Hepatocyte (in vitro differentiated cells): ENCODE data around the gene RAB26. TPM values are rescaled to one million over a fixed set of nuclear protein-coding genes. Genes with fewer than 3 reads are reported as not detected.

ENCODE experiments used
- DNase-seq: peaks from one replicate; pipeline ENCODE4 v3.0.0-alpha.2; 2016; ENCODE audit warnings: low spot score
- H2AFZ ChIP-seq: fragments of 200-600 bp; sonication (generic); 2 replicates; pipeline ENCODE4 v1.6.0; 2016; ENCODE audit warnings: antibody characterized with exemption, mild to moderate bottlenecking
- H3K27ac ChIP-seq: fragments of 200-600 bp; sonication (generic); 2 replicates; pipeline ENCODE4 v1.5.1; 2016; ENCODE audit warnings: mild to moderate bottlenecking
- H3K27me3 ChIP-seq: fragments of 200-600 bp; sonication (generic); 2 replicates; pipeline ENCODE4 v1.6.1; 2016
- H3K36me3 ChIP-seq: fragments of 200-600 bp; sonication (generic); replicated peaks from 2 replicates; pipeline ENCODE4 v1.5.1; 2016; ENCODE audit warnings: low read depth; ENCODE audit not compliant: insufficient read depth
- H3K4me1 ChIP-seq: fragments of 200-600 bp; sonication (generic); 2 replicates; pipeline ENCODE4 v1.5.1; 2016; ENCODE audit warnings: mild to moderate bottlenecking, moderate library complexity; ENCODE audit not compliant: insufficient read depth
- H3K4me2 ChIP-seq: fragments of 200-600 bp; sonication (generic); 2 replicates; pipeline ENCODE4 v1.6.0; 2016
- H3K4me3 ChIP-seq: fragments of 200-600 bp; sonication (generic); 2 replicates; pipeline ENCODE4 v1.5.1; 2016; ENCODE audit warnings: mild to moderate bottlenecking
- H3K79me2 ChIP-seq: fragments of 200-600 bp; sonication (generic); 2 replicates; pipeline ENCODE4 v1.6.0; 2017; ENCODE audit warnings: mild to moderate bottlenecking
- H3K9me2 ChIP-seq: fragments of 200-600 bp; sonication (generic); replicated peaks from 2 replicates; pipeline ENCODE4 v1.6.0; 2017; ENCODE audit warnings: mild to moderate bottlenecking; ENCODE audit not compliant: insufficient read depth
- H3K9me3 ChIP-seq: fragments of 200-600 bp; sonication (generic); 2 replicates; pipeline ENCODE4 v1.5.1; 2016; ENCODE audit warnings: low read depth, mild to moderate bottlenecking
- H4K20me1 ChIP-seq: fragments of 200-600 bp; sonication (generic); 2 replicates; pipeline ENCODE4 v1.6.0; 2016; ENCODE audit warnings: mild to moderate bottlenecking; ENCODE audit not compliant: insufficient read depth, poor library complexity, severe bottlenecking
- EZH2 ChIP-seq: fragments of 200-600 bp; sonication (generic); IDR thresholded peaks from 2 replicates; pipeline ENCODE4 v1.6.1; 2016; ENCODE audit warnings: antibody characterized with exemption, mild to moderate bottlenecking, borderline replicate concordance
- EZH2phosphoT487 ChIP-seq: fragments of 200-600 bp; sonication (generic); IDR thresholded peaks from one replicate; pipeline ENCODE4 v1.6.1; 2018; ENCODE audit warnings: antibody characterized with exemption, mild to moderate bottlenecking, low read depth, moderate library complexity; ENCODE audit not compliant: unreplicated experiment, severe bottlenecking
- WGBS: methylation state at CpG from one replicate; pipeline ENCODE4 v1.1.6; 2016; ENCODE audit warnings: low lambda C conversion rate; ENCODE audit errors: missing lambda C conversion rate; 5-methylcytosine and 5-hydroxymethylcytosine counted together
- polyA plus RNA-seq: library from polyadenylated mRNA; unstranded; fragments of >200 nt; fragmentation: Nextera tagmentation; extraction: Ambion mirVana; gene quantifications from 2 replicates; pipeline ENCODE4 v1.2.1, GENCODE V29; 2016
- total RNA-seq: library from RNA; depleted of rRNA; stranded (reverse); fragments of >200 nt; gene quantifications from 2 replicates; pipeline ENCODE4 v1.2.3, GENCODE V29; 2014
- TF ChIP-seq, protein P1 (sequence below): fragments of 200-600 bp; sonication (generic); IDR thresholded peaks from 2 replicates; pipeline ENCODE4 v1.5.1; 2016; ENCODE audit warnings: antibody characterized with exemption, mild to moderate bottlenecking; ENCODE audit not compliant: poor library complexity

The RAB26 gene
- total and polyA plus RNA-seq, 2 experiments from 2014 or later = 8.3 to 15.0 TPM

DNA sequence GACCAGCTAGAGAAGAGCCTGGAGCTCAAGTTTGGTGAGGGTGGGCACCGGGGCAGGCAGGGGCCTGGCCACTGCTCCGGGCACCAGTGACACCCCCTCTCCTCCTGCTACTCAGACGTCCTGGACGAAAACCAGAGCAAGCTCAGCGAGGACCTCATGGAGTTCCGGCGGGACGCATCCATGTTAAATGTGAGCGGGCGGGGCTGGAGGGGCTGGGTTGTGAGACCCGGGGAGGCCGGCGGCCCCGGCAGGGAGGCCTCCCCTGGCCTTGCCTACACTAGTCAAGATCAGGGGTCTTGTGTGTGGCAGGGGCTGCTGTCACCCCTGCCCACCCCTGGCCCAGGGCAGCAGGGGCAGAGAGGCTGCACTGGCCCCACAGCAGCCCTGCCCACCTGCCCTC lies 24.9 kb downstream of the RAB26 start:
- Histone ChIP-seq H3K4me2 (no peak overlapping the region), H3K36me3 (no peaks in the 10 kb centered on the region), H4K20me1 (no peaks in the 10 kb centered on the region), H3K27me3 (no peaks in the 10 kb centered on the region), H3K4me3 (no peak overlapping the region), H3K27ac (no peak overlapping the region), H3K79me2 (no peaks in the 10 kb centered on the region), H3K4me1 (no peaks in the 10 kb centered on the region), H2AFZ (no peak overlapping the region), H3K9me2 (no peaks in the 10 kb centered on the region), H3K9me3 (no peaks in the 10 kb centered on the region)
- DNase-seq = no peak
- TF ChIP-seq, protein P1, sequence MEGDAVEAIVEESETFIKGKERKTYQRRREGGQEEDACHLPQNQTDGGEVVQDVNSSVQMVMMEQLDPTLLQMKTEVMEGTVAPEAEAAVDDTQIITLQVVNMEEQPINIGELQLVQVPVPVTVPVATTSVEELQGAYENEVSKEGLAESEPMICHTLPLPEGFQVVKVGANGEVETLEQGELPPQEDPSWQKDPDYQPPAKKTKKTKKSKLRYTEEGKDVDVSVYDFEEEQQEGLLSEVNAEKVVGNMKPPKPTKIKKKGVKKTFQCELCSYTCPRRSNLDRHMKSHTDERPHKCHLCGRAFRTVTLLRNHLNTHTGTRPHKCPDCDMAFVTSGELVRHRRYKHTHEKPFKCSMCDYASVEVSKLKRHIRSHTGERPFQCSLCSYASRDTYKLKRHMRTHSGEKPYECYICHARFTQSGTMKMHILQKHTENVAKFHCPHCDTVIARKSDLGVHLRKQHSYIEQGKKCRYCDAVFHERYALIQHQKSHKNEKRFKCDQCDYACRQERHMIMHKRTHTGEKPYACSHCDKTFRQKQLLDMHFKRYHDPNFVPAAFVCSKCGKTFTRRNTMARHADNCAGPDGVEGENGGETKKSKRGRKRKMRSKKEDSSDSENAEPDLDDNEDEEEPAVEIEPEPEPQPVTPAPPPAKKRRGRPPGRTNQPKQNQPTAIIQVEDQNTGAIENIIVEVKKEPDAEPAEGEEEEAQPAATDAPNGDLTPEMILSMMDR = no peak
- no peak for TF ChIP-seq EZH2
- TF ChIP-seq EZH2phosphoT487 = no peak
- WGBS = 92% methylated on average over 14 of the region's 14 CpGs

DNA sequence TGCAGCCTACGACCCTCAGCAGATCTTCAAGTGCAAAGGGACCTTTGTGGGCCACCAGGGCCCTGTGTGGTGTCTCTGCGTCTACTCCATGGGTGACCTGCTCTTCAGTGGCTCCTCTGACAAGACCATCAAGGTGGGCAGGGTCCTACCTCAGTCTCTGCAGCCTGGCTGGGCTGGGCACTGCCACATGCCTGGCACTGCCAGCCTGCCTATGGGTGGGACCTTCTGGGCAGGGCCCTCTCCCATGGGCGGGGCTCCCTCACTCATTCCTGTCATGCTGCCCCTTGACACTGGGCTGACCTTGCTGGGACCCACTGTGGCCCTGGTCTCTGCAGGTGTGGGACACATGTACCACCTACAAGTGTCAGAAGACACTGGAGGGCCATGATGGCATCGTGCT lies 25.5 kb downstream of the RAB26 start:
- H3K27ac ChIP-seq = no peak overlapping the region
- TF ChIP-seq EZH2phosphoT487 = no peak
- no peak for TF ChIP-seq EZH2
- TF ChIP-seq, protein P1 = no peak
- no peaks in the 10 kb centered on the region for H3K9me2 ChIP-seq
- H4K20me1 ChIP-seq = no peaks in the 10 kb centered on the region
- no peaks in the 10 kb centered on the region for H3K79me2 ChIP-seq
- no peak overlapping the region for H3K4me3 ChIP-seq
- H3K36me3 ChIP-seq = no peaks in the 10 kb centered on the region
- H2AFZ ChIP-seq = no peak overlapping the region
- no peak overlapping the region for H3K4me2 ChIP-seq
- 100% methylated on average over 4 of the region's 4 CpGs for WGBS
- H3K9me3 ChIP-seq = no peaks in the 10 kb centered on the region
- no peak for DNase-seq
- H3K4me1 ChIP-seq = no peaks in the 10 kb centered on the region
- H3K27me3 ChIP-seq = no peaks in the 10 kb centered on the region

DNA sequence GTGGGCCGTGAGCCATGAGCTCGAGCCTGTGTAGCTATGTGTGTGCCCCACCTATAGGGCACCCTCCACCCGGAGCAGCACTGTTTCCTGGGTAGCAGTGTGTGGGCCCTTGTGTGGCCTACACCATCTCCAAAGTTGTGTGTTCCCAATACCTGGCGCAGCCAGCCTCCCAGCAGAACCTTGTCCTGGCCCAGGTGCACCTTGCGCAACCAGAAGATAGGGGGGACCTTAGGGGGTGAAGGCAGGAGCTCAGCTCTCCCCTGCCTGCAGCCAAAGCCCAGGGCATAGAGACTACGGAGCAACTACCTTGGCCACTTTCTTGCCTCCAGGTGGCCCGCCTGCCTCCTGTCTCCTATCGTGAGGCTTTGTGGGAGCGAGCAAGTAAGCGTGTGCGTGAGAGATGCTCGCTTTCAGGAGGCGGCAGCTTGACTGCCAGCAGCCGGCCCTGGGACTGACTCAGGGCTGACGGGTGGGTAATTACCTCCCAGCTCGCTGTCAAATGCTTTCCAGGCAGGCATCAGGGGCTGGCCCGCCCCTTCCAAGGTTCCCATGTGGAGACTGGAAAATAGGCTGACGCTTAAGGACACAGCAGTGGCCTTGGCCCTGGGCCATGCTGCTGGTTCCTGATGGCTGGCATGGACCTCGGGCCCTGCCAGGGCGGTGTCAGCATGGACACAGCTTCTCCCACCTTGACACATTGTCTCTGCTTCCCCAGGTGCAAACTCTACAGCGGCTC lies 26.1 kb downstream of the RAB26 start:
- DNase-seq = no peak
- Histone ChIP-seq H3K4me3 (no peak overlapping the region), H3K9me3 (no peaks in the 10 kb centered on the region), H3K4me2 (no peak overlapping the region), H3K27ac (no peak overlapping the region), H3K9me2 (no peaks in the 10 kb centered on the region), H3K4me1 (no peaks in the 10 kb centered on the region), H3K36me3 (no peaks in the 10 kb centered on the region), H4K20me1 (no peaks in the 10 kb centered on the region), H3K79me2 (no peaks in the 10 kb centered on the region), H2AFZ (no peak overlapping the region), H3K27me3 (no peaks in the 10 kb centered on the region)
- TF ChIP-seq EZH2 (no peak), EZH2phosphoT487 (no peak)
- TF ChIP-seq, protein P1 = no peak
- 96% methylated on average over 21 of the region's 21 CpGs for WGBS
